Panc1 (cell line): ENCODE results near the gene ZNF701. TPM values are rescaled to one million over a fixed set of nuclear protein-coding genes. Genes with fewer than 3 reads are reported as not detected.
"Not testable (repeated sequence)": the region's sequence is repeated elsewhere in the genome, so short reads cannot be mapped to it uniquely, and the experiment has no call there.

Experiments
- ATAC-seq: fragments of 200-7000 bp; cut with Tn5 transposase; 2 replicates; pipeline ENCODE4 v1.9.1; 2020; ENCODE audit warnings: mild to moderate bottlenecking, moderate library complexity
- BruUV-seq: library from RNA; stranded (reverse); fragments of 400-500 nt; replicated peaks from 2 replicates; lab custom pipeline; 2021; lab: Mats Ljungman, UMichigan
- CTCF ChIA-PET: fragments of 300-600 bp; sonication (Branson Sonifier 250); formaldehyde crosslinking; loops from one replicate; lab custom pipeline; 2022; ENCODE audit warnings: antibody characterized with exemption; lab: Charles Lee
- POLR2A ChIA-PET: fragments of 300-600 bp; sonication (Branson Sonifier 250); formaldehyde crosslinking; loops from one replicate; lab custom pipeline; 2022; ENCODE audit warnings: antibody characterized with exemption; lab: Charles Lee
- DNase-seq: peaks from one replicate; pipeline ENCODE4 v3.0.0-alpha.2; 2010; ENCODE audit warnings: low read depth, low spot score
- H3K27ac ChIP-seq: 2 replicates; pipeline ENCODE4 v1.5.1; 2011; ENCODE audit warnings: mild to moderate bottlenecking, low read length, inconsistent platforms
- H3K27me3 ChIP-seq: fragments of 200-500 bp; sonication (Bioruptor generic); 2 replicates; pipeline ENCODE4 v1.6.0; 2014; ENCODE audit warnings: low read length, inconsistent platforms; ENCODE audit not compliant: control insufficient read depth, insufficient read depth
- H3K36me3 ChIP-seq: fragments of 200-500 bp; sonication (Bioruptor generic); 2 replicates; pipeline ENCODE4 v1.5.1; 2014; ENCODE audit warnings: inconsistent platforms, mild to moderate bottlenecking, low read length, moderate library complexity; ENCODE audit not compliant: control insufficient read depth, insufficient read depth
- H3K4me1 ChIP-seq: 2 replicates; pipeline ENCODE4 v1.5.1; 2011; ENCODE audit warnings: inconsistent platforms, mild to moderate bottlenecking, low read length, moderate library complexity; ENCODE audit not compliant: control insufficient read depth, insufficient read depth
- H3K4me3 ChIP-seq, 2 experiments: 2 replicates each; pipeline ENCODE4 v1.5.1; 2011 to 2012; ENCODE audit warnings: low read depth in 2 of 2, low read length in 2 of 2, mild to moderate bottlenecking in 2 of 2, inconsistent platforms in 1 of 2, moderate library complexity in 1 of 2
- H3K9me3 ChIP-seq: fragments of 200-500 bp; sonication (Bioruptor generic); 2 replicates; pipeline ENCODE4 v1.5.1; 2014; ENCODE audit warnings: low read depth, mild to moderate bottlenecking, inconsistent platforms, low read length, moderate library complexity; ENCODE audit not compliant: control insufficient read depth, insufficient read depth
- POLR2AphosphoS5 ChIP-seq: IDR thresholded peaks from 2 replicates; pipeline ENCODE4 v1.6.1; 2012; ENCODE audit warnings: mild to moderate bottlenecking, low read depth, low read length, moderate library complexity
- SIN3A ChIP-seq: IDR thresholded peaks from 2 replicates; pipeline ENCODE4 v1.6.1; 2012; ENCODE audit warnings: low read depth, mild to moderate bottlenecking, low read length, moderate library complexity, borderline replicate concordance; ENCODE audit not compliant: insufficient read depth
- TCF7L2 ChIP-seq: IDR thresholded peaks from 2 replicates; pipeline ENCODE4 v1.6.1; 2011; ENCODE audit warnings: mild to moderate bottlenecking, low read depth, low read length, inconsistent platforms
- in situ Hi-C: cut with HindIII; loops from 2 replicates; pipeline ENCODE4 v1.10.0; 2016; ENCODE audit warnings: low sequenced_read_pairs, low pct_unique_long_range_greater_than_20kb
- intact Hi-C: fragments of 100-400 bp; cut with micrococcal nuclease; formaldehyde crosslinking; loops from one replicate; pipeline ENCODE4 v1.10.0; 2022; ENCODE audit not compliant: unreplicated experiment
- total RNA-seq: library from RNA; stranded (reverse); gene quantifications from one replicate; pipeline ENCODE4 v1.2.1, GENCODE V29; 2021; ENCODE audit not compliant: unreplicated experiment
- TF ChIP-seq, protein P1 (sequence below), 2 experiments: IDR thresholded peaks; 2 replicates each; pipeline ENCODE4 v1.6.1; 2011 to 2012; ENCODE audit warnings: low read depth in 2 of 2, control low read depth in 1 of 2, low read length in 1 of 2, mild to moderate bottlenecking in 1 of 2, moderate library complexity in 1 of 2; ENCODE audit not compliant: insufficient read depth in 1 of 2
- TF ChIP-seq, protein P2 (sequence below): fragments of 450-650 bp; IDR thresholded peaks from 2 replicates; pipeline ENCODE4 v1.5.1; 2017; ENCODE audit warnings: mild to moderate bottlenecking

The ZNF701 gene
- total RNA-seq, 1 experiment from 2014 or later: 16.4 TPM

- H3K9me3 ChIP-seq: no peaks in the 10 kb centered on the region
- no peak for ATAC-seq
Observed at GRCh38 chr19:52541608-52542007, 28.5 kb upstream of the ZNF701 start.

GRCh38 chr19:52542541-52542940 lies 27.5 kb upstream of the ZNF701 start:
- BruUV-seq, DNase-seq, H3K9me3 ChIP-seq, POLR2A ChIA-PET, CTCF ChIA-PET, H3K27ac ChIP-seq, ATAC-seq, intact Hi-C loops, H3K27me3 ChIP-seq, H3K4me1 ChIP-seq, H3K4me3 ChIP-seq, H3K36me3 ChIP-seq, in situ Hi-C loops: not testable (repeated sequence)

More at GRCh38 chr19:52541608-52542007, 28.5 kb upstream of the ZNF701 start:
- CTCF ChIA-PET: no interaction called here
- POLR2A ChIA-PET: no interaction called here
- Histone ChIP-seq H3K4me3 (no peak overlapping the region), H3K36me3 (no peaks in the 10 kb centered on the region), H3K27me3 (no peaks in the 10 kb centered on the region), H3K4me1 (no peaks in the 10 kb centered on the region), H3K27ac (no peak overlapping the region)
- no peak for DNase-seq
- TF ChIP-seq, protein P1, sequence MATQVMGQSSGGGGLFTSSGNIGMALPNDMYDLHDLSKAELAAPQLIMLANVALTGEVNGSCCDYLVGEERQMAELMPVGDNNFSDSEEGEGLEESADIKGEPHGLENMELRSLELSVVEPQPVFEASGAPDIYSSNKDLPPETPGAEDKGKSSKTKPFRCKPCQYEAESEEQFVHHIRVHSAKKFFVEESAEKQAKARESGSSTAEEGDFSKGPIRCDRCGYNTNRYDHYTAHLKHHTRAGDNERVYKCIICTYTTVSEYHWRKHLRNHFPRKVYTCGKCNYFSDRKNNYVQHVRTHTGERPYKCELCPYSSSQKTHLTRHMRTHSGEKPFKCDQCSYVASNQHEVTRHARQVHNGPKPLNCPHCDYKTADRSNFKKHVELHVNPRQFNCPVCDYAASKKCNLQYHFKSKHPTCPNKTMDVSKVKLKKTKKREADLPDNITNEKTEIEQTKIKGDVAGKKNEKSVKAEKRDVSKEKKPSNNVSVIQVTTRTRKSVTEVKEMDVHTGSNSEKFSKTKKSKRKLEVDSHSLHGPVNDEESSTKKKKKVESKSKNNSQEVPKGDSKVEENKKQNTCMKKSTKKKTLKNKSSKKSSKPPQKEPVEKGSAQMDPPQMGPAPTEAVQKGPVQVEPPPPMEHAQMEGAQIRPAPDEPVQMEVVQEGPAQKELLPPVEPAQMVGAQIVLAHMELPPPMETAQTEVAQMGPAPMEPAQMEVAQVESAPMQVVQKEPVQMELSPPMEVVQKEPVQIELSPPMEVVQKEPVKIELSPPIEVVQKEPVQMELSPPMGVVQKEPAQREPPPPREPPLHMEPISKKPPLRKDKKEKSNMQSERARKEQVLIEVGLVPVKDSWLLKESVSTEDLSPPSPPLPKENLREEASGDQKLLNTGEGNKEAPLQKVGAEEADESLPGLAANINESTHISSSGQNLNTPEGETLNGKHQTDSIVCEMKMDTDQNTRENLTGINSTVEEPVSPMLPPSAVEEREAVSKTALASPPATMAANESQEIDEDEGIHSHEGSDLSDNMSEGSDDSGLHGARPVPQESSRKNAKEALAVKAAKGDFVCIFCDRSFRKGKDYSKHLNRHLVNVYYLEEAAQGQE (IDR thresholded peaks at IDR 0.05; ENCODE audit: insufficient read depth in 1 of 2, low read depth in 2 of 2, low read length in 1 of 2): no peak
- TF ChIP-seq, protein P2, sequence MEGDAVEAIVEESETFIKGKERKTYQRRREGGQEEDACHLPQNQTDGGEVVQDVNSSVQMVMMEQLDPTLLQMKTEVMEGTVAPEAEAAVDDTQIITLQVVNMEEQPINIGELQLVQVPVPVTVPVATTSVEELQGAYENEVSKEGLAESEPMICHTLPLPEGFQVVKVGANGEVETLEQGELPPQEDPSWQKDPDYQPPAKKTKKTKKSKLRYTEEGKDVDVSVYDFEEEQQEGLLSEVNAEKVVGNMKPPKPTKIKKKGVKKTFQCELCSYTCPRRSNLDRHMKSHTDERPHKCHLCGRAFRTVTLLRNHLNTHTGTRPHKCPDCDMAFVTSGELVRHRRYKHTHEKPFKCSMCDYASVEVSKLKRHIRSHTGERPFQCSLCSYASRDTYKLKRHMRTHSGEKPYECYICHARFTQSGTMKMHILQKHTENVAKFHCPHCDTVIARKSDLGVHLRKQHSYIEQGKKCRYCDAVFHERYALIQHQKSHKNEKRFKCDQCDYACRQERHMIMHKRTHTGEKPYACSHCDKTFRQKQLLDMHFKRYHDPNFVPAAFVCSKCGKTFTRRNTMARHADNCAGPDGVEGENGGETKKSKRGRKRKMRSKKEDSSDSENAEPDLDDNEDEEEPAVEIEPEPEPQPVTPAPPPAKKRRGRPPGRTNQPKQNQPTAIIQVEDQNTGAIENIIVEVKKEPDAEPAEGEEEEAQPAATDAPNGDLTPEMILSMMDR: no peak
- TF ChIP-seq SIN3A: no peak
- TF ChIP-seq POLR2AphosphoS5: no peak
- intact Hi-C loops: no loop called here
- BruUV-seq: no TSS peak
- in situ Hi-C loops: no loop called here

- Histone ChIP-seq H3K36me3 (no peaks in the 10 kb centered on the region), H3K27me3 (no peaks in the 10 kb centered on the region), H3K27ac (no peak overlapping the region), H3K4me3 (no peak overlapping the region), H3K9me3 (no peaks in the 10 kb centered on the region), H3K4me1 (no peaks in the 10 kb centered on the region)
- BruUV-seq: no TSS peak
- intact Hi-C loops (no loop called here), in situ Hi-C loops (no loop called here)
- DNase-seq (no peak), ATAC-seq (no peak)
- no peak for TF ChIP-seq POLR2AphosphoS5
- TF ChIP-seq SIN3A: no peak
- TF ChIP-seq, protein P1 (IDR thresholded peaks at IDR 0.05; ENCODE audit: insufficient read depth in 1 of 2, low read depth in 2 of 2, low read length in 1 of 2): no peak
- TF ChIP-seq TCF7L2: no peak
- TF ChIP-seq, protein P2: no peak
- ChIA-PET POLR2A (no interaction called here), CTCF (no interaction called here)
Observed at GRCh38 chr19:52542984-52543664, 27.0 kb upstream of the ZNF701 start.
